ENCODE measurements around the gene PDRG1.
"Not testable (repeated sequence)": the region's sequence is repeated elsewhere in the genome, so short reads cannot be mapped to it uniquely, and the experiment has no call there.

The PDRG1 gene

DNA sequence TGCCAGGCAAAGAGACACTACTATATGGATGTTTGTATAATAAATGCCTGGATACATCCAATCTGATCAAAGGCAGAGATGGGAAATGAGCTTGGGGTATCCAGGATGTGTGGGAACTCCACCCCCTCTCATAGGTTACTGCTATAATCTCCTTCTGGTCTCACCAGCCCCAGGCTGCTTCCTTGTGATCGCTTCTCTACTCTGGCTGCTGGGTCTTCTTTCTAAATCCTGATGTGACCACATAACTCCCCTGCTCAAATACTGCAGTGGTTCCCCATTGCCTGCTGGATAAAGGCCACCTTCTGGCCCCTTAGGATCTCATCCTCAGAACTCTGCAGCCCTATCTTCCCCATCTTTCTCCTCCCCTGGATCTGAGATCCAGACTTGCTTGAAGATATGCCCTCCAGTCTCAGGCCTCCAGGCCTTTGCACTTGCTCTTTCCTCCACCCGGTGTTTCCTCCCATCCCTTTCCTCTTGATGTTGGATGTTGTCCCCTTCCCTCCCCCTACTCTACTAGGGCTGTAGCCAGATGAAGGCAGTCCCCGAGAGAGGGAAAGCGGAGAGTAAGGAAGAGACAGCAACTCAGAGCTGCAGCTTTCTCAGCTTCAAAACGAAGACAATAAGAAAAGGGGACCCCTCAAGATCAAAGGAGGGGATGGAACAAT, 15.3 kb upstream of the PDRG1 start:
- no peak for DNase-seq (ENCODE audit: low read depth in 2 of 2)

DNA sequence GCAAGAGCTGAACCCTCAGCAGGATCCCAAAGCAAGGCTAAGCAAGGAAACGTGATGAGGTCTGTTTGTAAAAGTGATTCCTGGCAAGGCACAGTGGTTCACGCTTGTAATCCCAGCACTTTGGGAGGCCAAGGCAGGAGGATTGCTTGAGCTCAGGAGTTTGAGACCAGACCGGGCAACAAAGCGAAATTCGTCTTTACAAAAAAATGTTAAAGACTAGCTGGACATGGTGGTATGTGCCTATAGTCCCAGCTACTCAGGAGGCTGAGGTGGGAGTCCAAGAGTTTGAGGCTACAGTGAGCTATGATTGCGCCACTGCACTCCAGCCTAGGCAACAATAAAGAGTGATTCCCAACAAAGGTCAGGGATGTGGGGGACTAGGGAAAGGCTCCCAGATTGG, 12.0 kb upstream of the PDRG1 start:
- no peak for DNase-seq (ENCODE audit: low read depth in 2 of 2)

DNA sequence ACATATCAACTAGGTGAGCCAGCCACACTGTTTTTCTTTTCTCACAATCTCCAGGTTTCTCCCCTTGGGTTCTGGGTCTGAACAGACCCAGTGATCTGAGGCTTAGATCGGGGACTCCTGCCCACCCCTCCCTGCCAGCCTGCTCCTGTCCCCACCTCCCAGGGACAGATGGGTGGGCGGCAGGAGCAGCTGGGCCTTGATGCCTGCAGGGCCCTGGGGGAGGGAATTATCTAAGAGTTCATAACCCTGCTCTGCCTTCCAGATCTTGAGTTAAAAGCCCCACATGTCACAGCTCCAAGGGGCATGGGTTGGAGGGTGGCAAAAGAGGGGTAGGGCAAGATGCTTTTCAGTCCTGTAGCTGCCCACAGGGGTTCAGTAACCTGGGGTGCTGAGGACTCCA, 10.9 kb upstream of the PDRG1 start:
- DNase-seq (ENCODE audit: low read depth in 2 of 2): no peak

DNA sequence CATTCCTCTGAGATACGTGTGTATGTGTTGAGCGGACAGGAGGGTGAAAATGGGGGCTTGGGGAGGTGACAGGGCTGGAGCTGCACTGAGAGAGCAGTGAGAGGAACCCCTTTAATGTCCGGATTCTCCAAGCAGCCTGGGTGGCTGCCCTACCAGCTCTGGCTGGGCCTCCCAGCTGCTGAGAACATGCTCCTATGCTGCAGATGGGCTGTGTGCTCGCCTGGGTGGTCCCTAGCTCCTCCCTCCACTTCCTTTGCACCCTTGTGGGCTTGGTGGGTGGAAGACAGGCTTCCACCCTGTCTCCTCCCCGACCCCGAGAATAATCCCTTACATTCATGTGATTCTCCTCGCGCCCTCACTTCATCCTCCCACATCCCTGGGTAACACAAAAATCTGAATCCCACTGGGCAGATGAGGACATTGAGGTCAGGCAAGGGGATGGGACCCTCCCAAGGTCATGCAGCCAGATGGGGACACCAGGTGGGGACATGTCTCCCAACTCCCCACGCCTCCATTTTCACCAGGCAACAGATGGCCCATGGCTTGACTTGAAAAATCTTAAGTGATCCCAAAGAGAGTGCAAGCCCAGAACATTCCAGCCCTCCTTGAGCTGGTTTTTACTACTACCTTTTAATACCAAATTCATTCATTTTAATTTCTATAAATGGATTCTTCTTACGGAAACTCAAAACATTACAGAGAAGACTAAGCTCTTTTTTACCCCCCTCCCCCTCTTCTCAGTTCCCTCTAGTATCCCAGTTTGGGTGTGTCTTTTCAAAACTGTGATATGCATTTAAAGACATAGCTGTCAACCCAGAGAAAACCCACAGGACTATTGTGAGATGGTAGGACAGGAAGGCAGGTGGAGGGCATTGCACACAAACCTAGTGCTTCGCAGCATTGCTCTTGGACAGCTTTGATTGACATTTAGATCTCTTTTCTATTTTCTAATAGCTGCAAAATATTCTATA, 5.0 kb upstream of the PDRG1 start:
- DNase-seq (ENCODE audit: low read depth in 2 of 2): no peak

DNA sequence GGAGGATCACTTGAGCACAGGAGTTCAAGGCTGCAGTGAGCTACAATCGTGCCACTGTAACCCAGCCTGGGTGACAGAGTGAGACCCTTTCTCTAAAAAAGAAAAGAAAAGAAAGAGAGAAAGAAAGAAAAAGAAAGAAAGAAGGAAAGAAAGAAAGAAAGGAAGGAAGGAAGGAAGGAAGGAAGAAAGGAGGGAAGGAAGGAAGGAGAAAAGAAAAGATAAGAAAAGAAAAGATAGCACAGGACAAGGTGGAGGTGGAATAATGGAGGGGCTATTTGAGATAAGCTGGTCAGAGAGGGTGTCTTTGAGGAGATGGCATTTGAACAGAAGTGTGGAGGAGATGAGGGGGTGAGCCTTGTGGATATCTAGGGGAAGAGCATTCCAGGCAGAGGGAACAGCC, 2.7 kb upstream of the PDRG1 start:
- no peak for DNase-seq (ENCODE audit: low read depth in 2 of 2)

DNA sequence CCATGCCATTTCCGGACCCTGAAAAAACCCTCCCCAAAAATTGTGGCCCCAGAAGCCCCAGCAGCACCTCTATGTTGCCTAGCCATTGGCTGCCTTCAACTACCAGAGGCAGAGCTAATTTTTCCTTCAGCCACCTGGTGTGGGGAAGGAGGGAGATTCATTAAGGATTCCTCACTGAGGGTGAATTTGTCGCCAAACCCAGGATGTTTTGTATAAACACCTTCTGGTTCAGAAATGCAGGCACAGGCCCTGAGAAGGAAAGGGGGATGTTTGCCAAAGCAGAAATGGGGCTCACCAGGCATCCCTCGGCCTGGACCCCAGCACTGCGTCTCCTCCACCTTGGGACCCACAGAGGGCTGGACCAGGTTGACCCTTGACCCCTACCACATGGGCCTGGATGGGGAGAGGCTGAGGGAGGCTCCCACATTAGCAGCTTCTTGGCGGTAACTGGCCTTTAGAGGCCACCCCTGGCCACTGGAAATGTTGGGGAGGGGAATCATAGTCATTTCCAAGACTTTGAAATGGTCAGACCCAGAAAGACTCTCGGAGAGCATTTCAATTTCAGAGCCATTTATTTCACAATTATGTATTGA, 1.8 kb upstream of the PDRG1 start:
- no peak for DNase-seq (ENCODE audit: low read depth in 2 of 2)

DNA sequence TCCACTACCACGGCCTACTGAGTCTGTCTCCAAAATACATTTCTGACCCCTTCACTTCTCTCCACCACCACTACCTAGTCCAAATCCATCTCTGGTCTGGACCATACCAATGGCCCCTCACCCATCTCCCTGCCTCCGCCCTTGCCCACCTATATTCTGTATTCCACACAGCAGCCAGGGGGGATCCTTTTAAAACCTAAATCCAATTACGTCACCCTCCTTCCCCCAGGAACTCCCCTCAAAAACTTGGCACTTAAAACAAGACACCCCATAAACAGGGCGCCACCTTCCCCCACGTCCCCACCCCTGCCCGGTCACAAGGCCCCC, 680 bp downstream of the PDRG1 start:
- no peak for DNase-seq (ENCODE audit: low read depth in 2 of 2)

DNA sequence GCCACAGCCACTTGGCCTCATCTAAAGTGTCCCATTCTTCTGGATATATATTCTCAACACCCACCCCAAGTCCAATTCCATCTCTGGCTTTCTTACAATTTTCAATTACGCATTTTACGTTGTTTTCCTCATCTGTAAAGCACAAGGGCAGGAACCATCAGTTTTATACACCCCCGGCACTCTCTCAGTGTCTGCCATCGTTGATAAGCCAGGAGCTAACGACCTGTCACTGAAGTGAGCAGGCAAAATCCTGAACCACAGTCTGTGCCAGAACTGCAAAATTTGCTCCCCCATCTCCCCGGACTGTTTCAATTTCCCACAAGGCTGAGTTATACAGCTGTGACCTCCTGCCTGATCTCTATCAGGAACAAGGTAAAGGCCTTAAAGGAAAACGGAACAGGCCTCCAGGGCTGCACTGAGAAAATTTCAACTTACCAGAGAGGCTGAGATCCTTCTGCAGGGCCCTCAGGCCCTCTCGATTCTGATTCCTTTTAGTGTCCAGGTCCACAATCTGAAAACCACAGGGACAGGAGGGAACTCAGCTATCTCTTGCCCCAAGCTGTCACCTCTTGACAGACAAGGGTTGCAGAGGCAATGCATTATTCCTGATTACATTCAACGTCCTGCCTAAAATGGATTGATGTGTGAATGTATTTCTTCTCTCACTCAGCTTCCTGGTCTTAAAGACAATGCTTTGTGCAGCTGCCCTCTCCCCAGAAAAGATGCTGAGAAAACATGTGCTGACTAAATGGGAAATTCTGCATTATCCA, 1.8 kb downstream of the PDRG1 start:
- DNase-seq (ENCODE audit: low read depth in 2 of 2): no peak

DNA sequence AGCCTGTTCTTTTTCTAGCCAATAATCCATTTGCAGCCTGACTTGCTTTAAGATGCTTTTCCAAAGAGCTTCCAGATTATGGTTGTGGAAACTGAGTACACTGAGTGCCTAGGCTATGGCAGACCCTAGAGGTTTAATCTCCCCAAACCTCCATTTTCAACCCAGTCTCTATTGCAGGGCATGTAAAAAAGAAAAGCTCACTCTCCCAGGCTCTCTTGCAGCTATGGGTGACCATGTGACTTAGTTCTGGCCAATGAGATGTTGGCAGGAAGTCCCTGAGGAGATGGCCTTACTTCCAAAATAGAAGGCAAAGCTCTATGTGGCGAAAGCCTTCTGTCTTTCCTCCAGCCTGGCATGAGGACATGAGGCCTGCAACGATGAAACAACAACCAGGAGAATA, 3.8 kb downstream of the PDRG1 start:
- DNase-seq (ENCODE audit: low read depth in 2 of 2): no peak

DNA sequence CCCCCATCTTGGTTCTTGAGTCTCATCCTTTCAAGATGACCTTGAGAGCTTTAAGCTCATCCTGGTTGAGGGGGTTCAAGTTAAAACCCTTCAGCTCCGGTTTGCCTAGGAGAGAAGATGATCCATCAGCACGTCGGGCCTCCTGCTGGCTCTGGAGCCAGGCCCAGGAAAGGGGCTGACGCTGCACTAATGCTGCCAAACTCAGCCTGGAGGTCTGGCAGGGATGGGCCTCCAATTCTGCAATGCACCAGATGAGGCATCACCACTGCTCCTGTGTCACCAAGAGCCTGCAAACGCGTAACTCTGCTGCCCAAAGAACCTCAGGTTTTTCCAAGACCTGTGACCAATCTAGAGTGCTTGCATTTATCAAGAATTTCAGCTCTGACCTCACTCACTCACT, 6.1 kb downstream of the PDRG1 start:
- no peak for DNase-seq (ENCODE audit: low read depth in 2 of 2)

DNA sequence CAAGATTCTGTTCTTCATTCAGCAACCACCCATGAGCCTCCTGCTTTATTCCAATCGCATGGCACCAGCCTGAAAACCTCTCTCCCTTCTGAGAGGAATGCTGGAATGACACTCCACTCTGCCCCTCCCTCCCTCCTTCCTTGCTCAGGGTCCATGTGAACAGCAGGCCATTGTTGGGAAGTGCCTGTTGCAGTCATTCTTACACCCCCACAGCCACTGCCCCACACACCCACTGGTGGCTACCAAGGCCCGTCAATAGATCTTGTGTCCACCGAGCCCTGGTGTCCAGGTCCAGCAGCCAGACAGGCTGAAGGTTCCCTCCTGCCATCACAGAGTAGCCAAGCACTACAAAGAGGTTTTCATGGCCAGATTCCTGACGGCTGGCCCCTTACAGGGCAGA, 6.5 kb downstream of the PDRG1 start:
- no peak for DNase-seq (ENCODE audit: low read depth in 2 of 2)

DNA sequence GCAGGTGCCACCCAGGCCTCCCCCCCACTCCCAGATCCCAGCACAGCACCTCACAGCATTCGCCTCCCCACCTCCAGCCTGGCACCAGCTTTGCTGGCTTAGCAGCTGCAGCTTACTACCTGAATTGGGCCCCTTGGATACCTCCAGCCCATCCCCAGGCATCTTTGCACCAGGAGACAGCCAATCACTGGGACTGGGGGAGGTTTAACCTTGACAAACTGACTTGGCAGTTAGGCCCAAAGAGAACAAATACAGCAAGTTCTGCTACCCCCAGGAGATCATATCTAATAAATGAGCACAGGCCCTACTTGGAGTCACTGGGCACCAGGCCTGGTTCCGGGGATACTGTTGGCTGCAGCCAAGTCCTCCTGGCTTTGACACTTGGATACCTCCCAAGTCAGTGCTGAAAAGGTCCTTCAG, 8.8 kb downstream of the PDRG1 start:
- no peak for DNase-seq (ENCODE audit: low read depth in 2 of 2)

DNA sequence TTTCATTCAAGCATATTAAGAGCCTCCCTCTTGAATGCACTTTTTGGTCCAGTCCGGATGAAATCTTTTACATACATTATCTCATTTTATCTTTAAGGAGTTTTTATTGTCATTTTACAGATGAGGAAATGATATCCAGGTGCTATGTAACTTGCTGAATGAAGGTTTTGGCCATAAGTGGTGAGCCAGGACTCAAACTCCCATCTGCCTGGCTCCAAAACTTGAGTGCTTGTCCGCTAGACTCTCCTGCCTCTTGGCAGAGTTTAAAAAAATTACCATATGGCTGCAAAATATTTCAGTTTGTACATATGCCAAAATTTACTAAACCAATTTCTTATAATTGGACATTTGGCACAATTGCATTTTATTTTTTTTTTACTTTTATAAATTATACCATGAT, 12.2 kb downstream of the PDRG1 start:
- DNase-seq (ENCODE audit: low read depth in 2 of 2): no peak

DNA sequence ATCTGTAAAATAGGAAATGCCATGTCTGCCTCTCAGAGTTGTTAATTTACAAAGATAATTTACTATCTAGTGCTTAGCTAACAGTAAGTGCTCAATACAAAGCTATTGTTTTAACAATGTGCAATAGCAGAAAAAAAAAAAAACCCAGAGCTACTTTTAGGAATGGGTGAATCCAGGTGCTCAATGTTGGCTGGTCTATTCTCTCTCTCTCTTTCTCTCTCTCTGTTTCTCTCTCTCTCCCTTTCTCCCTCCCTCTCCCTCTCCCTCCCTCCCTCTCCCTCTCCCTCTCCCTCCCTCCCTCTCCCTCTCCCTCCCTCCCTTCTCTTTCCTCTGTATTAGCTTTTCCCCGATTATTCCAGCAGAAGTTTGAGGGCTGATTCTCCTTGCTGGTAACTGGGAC, 14.0 kb downstream of the PDRG1 start:
- DNase-seq (ENCODE audit: low read depth in 2 of 2): no peak

DNA sequence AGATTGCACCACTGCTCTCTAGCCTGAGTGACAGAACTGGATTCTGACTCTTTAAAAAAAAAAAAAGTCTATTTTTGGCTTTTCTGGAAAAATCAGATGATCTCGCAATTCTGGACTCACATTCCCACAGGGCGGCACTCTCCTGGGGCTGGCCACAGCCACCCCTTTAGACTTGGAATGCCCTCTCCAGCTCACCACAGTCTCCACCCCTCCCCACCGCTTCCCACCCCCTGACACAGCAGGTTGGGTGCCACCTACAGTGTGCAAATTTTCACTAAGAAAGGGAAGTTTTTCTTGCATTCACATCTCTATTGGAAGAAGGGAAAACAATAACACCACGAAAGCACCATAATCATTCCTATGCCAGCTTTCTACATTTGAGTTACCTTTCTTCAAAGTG, 15.4 kb downstream of the PDRG1 start:
- no peak for DNase-seq (ENCODE audit: low read depth in 2 of 2)

DNA sequence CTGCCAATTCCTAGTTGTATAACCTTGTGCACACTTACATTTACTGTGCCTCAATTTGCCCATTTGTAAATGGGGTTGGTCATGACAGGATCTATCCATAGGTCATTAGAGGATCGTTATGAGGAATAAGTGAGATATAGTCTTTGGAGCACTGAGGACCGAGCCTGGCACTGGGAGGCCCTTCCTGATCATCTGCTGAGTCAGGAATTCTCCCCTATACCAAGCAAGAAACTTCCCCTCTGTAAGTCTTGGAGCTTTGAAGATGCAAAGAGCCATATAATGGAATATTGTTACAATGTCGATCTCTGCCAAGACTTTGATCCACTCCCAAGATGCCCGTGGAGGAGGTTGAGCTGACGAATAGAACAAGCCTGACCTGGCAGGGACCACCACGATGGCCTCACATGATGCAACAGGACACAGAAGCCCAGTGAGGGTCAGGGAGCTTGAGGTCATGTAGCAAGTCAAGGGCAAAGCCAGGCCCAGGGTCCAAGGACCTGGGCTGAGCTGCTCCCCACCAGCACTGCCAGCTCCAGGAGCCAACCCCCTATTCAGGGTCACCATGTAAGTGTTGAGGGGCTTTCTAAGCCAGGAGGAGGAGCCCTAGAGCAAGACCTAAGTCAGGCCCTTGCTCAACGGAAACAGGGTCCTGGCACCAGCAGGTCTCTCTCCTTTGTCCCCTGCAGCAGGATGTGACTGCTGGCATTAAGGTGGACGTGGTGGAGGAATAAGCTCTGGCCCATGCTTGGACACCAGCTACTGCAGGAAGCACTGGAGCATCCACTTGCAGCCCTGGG, 16.7 kb downstream of the PDRG1 start:
- DNase-seq (ENCODE audit: low read depth in 2 of 2): no peak

DNA sequence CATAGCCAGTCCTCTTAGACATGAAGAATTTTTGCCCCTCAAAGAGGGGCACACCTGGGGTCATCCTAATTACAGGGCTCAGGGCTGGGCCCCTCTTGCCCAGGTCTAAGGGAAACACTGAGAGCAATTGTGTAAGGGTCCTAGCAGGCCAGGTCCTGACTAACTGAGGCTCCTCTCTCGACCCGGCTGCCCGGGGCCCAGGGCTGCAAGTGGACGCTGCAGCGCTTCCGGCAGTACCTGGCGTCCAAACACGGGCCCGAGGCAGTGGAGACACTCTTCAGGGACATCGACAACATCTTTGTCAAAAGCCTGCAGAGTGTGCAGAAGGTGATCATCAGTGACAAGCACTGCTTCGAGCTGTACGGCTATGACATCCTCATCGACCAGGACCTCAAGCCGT, 17.4 kb downstream of the PDRG1 start:
- DNase-seq (ENCODE audit: low read depth in 2 of 2): no peak

DNA sequence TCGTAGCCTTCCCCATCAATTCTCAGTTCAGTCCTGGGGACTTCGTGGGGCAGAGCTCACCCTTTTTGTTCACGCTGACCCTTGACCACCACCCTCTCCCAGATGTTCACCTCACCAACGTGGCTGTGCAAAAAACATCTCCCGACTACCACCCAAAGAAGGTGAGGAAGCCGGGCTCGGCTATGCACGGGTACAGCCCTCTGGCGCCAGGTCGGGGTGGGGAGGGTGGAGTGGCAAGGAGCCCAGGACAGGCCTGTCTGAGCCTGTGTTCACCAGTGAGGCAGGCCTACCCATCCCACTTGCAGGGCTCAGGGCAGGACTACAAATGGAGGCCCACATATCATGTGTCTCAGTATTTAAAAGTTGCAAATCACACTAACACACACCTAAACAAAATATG, 18.1 kb downstream of the PDRG1 start:
- DNase-seq (ENCODE audit: low read depth in 2 of 2): no peak

DNA sequence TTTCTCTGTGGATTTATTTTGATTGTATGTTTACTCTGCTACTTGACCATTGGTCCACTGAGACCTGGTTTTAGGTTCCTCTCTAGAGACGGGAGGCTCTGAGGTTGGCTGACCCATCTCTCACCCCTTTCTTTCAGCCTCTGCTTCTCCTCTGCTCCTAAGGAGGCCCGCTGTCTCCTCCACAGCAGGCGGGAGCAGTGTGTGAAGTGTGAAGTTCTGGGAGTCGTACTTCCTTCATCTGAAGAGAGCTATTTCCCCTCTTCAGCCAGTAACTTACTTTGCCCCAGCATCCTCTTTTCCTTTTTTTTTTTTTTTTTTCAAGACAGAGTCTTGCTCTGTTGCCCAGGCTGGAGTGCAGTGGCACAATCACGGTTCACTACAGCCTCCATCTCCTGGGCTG, 21.1 kb downstream of the PDRG1 start:
- DNase-seq (ENCODE audit: low read depth in 2 of 2): no peak

DNA sequence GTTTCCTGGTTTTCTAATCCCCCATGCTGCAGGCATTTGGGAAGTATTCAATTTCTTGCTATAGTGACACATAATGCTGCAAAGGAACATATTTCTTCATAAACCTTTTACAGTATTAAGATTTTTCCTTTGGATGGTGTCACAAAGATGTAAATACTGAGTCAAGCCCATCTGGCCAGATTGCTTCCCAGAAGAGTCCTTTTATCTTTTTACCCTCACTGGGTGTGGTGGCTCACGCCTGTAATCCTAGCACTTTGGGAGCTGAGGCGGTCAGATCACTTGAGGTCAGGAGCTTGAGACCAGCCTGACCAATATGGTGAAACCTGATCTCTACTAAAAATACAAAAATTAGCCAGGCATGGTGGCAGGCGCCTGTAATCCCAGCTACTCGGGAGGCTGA, 22.2 kb downstream of the PDRG1 start:
- not testable (repeated sequence) for DNase-seq (ENCODE audit: low read depth in 2 of 2)

DNA sequence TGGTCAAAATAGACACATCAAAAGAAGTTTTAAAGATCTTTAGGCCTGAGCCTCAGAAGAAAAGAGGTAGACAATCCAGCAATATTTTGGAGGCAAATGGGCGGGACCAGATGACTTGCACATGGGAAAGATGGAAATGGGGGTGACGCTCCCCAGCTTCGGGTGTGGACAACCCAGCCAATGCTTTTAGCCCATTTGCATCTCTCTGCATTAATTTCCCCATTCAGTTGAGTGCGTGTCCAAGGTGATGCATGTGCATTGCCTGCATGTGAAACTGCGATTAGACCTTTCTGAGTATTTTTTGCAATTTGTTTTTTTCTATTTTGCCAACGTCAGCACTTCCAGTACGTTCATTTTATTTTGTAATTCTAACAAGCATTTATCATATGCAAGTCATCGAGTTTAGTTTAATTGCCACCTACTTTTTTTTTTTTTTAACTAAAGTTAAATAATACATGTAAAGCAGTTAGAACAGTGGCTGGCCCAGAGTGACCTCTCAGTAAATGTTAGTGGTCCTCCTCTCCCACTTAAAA, 24.2 kb downstream of the PDRG1 start:
- DNase-seq (ENCODE audit: low read depth in 2 of 2): no peak
